ENCODE results near the gene ADGRE1. TPM values are rescaled to one million over a fixed set of nuclear protein-coding genes. Genes with fewer than 3 reads are reported as not detected.
A peak's percentile ranks its signal among the peaks of the same experiment; 100 is the strongest.

Gene ADGRE1
- total RNA-seq, 1 donor from 2014 or later = not detected

DNA sequence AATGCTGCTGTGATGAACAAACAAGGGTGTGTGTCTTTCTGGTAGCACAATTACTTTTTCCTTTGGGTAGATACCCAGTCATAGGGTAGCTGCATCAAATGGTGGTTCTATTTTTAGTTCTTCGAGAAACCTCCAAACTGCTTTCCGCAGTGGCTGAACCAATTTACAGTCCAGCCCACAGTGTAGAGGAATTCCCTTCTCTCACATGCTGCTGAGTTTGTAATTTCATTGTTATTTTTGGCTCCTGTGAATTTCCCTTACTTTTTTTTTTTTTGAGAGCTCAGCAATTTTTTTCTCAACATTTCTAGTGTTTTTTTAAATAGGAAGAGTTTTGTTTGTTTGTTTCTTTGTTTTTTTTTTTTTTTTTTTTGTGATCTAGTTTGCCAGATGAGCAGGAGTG, 37.5 kb upstream of the ADGRE1 start:
- no peak for TF ChIP-seq CTCF (IDR thresholded peaks at IDR 0.05; ENCODE audit: unreplicated experiment)
- H3K9me3 Mint-ChIP-seq (ENCODE audit: unreplicated experiment) = peaks cover 14% of the 10 kb centered on the region
- H3K4me1 Mint-ChIP-seq (ENCODE audit: unreplicated experiment) = no peaks in the 10 kb centered on the region
- peaks cover 5% of the 10 kb centered on the region for H3K36me3 Mint-ChIP-seq (ENCODE audit: low read depth, unreplicated experiment)
- H3K27me3 Mint-ChIP-seq (ENCODE audit: unreplicated experiment) = peaks cover 3% of the 10 kb centered on the region
- DNase-seq (ENCODE audit: low spot score) = no peak
- no peak overlapping the region for H3K27ac Mint-ChIP-seq (ENCODE audit: unreplicated experiment)
- H3K4me3 Mint-ChIP-seq (ENCODE audit: unreplicated experiment) = no peak overlapping the region

- Mint-ChIP-seq H3K9me3 (ENCODE audit: unreplicated experiment) (peaks cover 26% of the 10 kb centered on the region), H3K4me1 (ENCODE audit: unreplicated experiment) (no peaks in the 10 kb centered on the region), H3K27me3 (ENCODE audit: unreplicated experiment) (peaks cover 8% of the 10 kb centered on the region), H3K36me3 (ENCODE audit: low read depth, unreplicated experiment) (peaks cover 14% of the 10 kb centered on the region), H3K27ac (ENCODE audit: unreplicated experiment) (no peak overlapping the region), H3K4me3 (ENCODE audit: unreplicated experiment) (no peak overlapping the region)
- TF ChIP-seq CTCF (IDR thresholded peaks at IDR 0.05; ENCODE audit: unreplicated experiment) = no peak
- no peak for DNase-seq (ENCODE audit: low spot score)
Measured at GRCh38 chr19:6851359-6851758, 36.0 kb upstream of the ADGRE1 start.

DNA sequence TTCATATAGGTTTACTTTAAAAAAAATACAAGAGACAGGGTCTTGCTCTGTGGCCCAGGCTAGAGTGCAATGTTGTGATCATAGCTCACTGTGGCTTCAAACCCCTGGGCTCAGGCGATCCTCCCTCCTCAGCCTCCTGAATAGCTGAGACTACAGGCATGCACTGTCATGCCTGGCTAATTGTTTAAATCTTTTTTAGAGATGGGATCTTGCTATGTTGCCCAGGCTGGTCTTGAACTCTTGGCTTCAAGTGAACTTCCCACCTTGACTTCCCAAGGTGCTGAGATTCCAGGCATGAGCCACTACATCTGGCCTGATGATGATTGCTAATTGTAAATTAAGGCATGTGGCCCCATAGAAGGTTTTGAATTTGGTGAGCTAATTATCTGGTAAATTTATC, 35.4 kb upstream of the ADGRE1 start:
- no peaks in the 10 kb centered on the region for H3K4me1 Mint-ChIP-seq (ENCODE audit: unreplicated experiment)
- peaks cover 18% of the 10 kb centered on the region for H3K36me3 Mint-ChIP-seq (ENCODE audit: low read depth, unreplicated experiment)
- H3K27ac Mint-ChIP-seq (ENCODE audit: unreplicated experiment) = no peak overlapping the region
- TF ChIP-seq CTCF (IDR thresholded peaks at IDR 0.05; ENCODE audit: unreplicated experiment) = no peak
- no peak overlapping the region for H3K4me3 Mint-ChIP-seq (ENCODE audit: unreplicated experiment)
- peaks cover 31% of the 10 kb centered on the region for H3K9me3 Mint-ChIP-seq (ENCODE audit: unreplicated experiment)
- peaks cover 9% of the 10 kb centered on the region for H3K27me3 Mint-ChIP-seq (ENCODE audit: unreplicated experiment)
- DNase-seq (ENCODE audit: low spot score) = no peak

GRCh38 chr19:6853868-6854267, 33.5 kb upstream of the ADGRE1 start:
- Mint-ChIP-seq H3K27me3 (ENCODE audit: unreplicated experiment) (peaks cover 9% of the 10 kb centered on the region), H3K36me3 (ENCODE audit: low read depth, unreplicated experiment) (peaks cover 22% of the 10 kb centered on the region), H3K4me1 (ENCODE audit: unreplicated experiment) (no peaks in the 10 kb centered on the region), H3K27ac (ENCODE audit: unreplicated experiment) (no peak overlapping the region), H3K4me3 (ENCODE audit: unreplicated experiment) (peak overlapping the region; percentile 49), H3K9me3 (ENCODE audit: unreplicated experiment) (peaks cover 31% of the 10 kb centered on the region)
- DNase-seq (ENCODE audit: low spot score) = no peak
- no peak for TF ChIP-seq CTCF (IDR thresholded peaks at IDR 0.05; ENCODE audit: unreplicated experiment)

DNA sequence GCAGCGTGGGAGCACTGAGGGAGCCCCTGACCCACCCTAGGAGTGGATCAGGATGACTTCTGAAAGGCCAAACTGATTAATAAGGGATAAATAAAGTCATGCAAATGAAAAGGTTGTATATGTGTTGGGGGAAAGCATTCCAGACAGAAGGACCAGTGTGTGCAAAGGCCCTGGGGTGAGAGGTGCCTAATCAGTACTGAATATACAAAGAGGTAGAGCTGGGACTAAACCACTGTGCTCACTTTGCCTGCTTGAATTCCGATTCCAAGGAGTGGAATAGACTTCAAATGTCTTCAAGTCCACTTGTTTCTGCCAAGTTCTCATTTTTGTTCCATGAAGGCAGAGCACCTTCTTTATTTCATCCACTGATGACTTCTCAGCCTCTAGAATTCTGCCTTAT, 32.6 kb upstream of the ADGRE1 start:
- peaks cover 9% of the 10 kb centered on the region for H3K27me3 Mint-ChIP-seq (ENCODE audit: unreplicated experiment)
- no peaks in the 10 kb centered on the region for H3K4me1 Mint-ChIP-seq (ENCODE audit: unreplicated experiment)
- peaks cover 22% of the 10 kb centered on the region for H3K36me3 Mint-ChIP-seq (ENCODE audit: low read depth, unreplicated experiment)
- no peak overlapping the region for H3K27ac Mint-ChIP-seq (ENCODE audit: unreplicated experiment)
- peaks cover 31% of the 10 kb centered on the region for H3K9me3 Mint-ChIP-seq (ENCODE audit: unreplicated experiment)
- no peak for TF ChIP-seq CTCF (IDR thresholded peaks at IDR 0.05; ENCODE audit: unreplicated experiment)
- no peak for DNase-seq (ENCODE audit: low spot score)
- no peak overlapping the region for H3K4me3 Mint-ChIP-seq (ENCODE audit: unreplicated experiment)
